H1 (cell line): ENCODE data around the gene CA9. TPM values are rescaled to one million over a fixed set of nuclear protein-coding genes. Genes with fewer than 3 reads are reported as not detected.

ENCODE experiments used
- CTCF ChIA-PET: fragments of 300-600 bp; sonication (Branson Sonifier 250); formaldehyde crosslinking; loops from one replicate; lab custom pipeline; 2021; ENCODE audit not compliant: partially characterized antibody; lab: Charles Lee
- POLR2A ChIA-PET: fragments of 300-600 bp; sonication (Branson Sonifier 250); formaldehyde crosslinking; loops from one replicate; lab custom pipeline; 2021; ENCODE audit warnings: inconsistent platforms; ENCODE audit not compliant: partially characterized antibody; lab: Charles Lee
- DNase-seq, 2 experiments: peaks; one replicate each; pipeline versions ENCODE4 v3.0.0 to v3.0.0-alpha.2; 2010 to 2022; ENCODE audit warnings: low spot score in 2 of 2, low read depth in 1 of 2, mixed read lengths in 1 of 2
- FAIRE-seq: peaks from 2 replicates; lab custom pipeline; 2011; peaks lifted over from hg19 to GRCh38; lab: Jason Lieb, UNC
- H2AFZ ChIP-seq: 2 replicates; pipeline ENCODE4 v1.8.1; 2012; ENCODE audit warnings: low read length, inconsistent platforms
- H2AK5ac ChIP-seq: 2 replicates; pipeline ENCODE4 v1.6.1; 2013; ENCODE audit warnings: low read depth, low read length
- H2BK120ac ChIP-seq: replicated peaks from 2 replicates; pipeline ENCODE3; 2013; ENCODE audit warnings: low read depth, low read length, inconsistent platforms
- H2BK12ac ChIP-seq: 2 replicates; pipeline ENCODE4 v1.6.1; 2013; ENCODE audit warnings: low read depth, low read length
- H2BK15ac ChIP-seq: 2 replicates; pipeline ENCODE4 v1.6.1; 2013; ENCODE audit warnings: low read length
- H2BK20ac ChIP-seq: 2 replicates; pipeline ENCODE4 v1.6.1; 2013; ENCODE audit warnings: low read length
- H2BK5ac ChIP-seq: 2 replicates; pipeline ENCODE4 v1.6.1; 2013; ENCODE audit warnings: low read depth, low read length
- H3K14ac ChIP-seq: 2 replicates; pipeline ENCODE4 v1.6.1; 2013; ENCODE audit warnings: inconsistent platforms; ENCODE audit not compliant: insufficient read length
- H3K18ac ChIP-seq: 2 replicates; pipeline ENCODE4 v1.6.1; 2013; ENCODE audit warnings: low read length; ENCODE audit errors: extremely low read depth
- H3K23ac ChIP-seq: 2 replicates; pipeline ENCODE4 v1.6.1; 2013; ENCODE audit warnings: inconsistent platforms; ENCODE audit not compliant: insufficient read length
- H3K23me2 ChIP-seq: 2 replicates; pipeline ENCODE4 v1.6.1; 2013; ENCODE audit warnings: low read depth, low read length
- H3K27ac ChIP-seq: 2 replicates; pipeline ENCODE4 v1.6.1; 2011; ENCODE audit warnings: low read depth, low read length, inconsistent platforms
- H3K27me3 ChIP-seq, 4 experiments: replicated peaks in 1 of 4; 1 replicate in 1 of 4; 2 replicates in 3 of 4; pipeline versions ENCODE4 v1.6.1 to v1.8.1; 2011 to 2013; ENCODE audit warnings: low read length in 3 of 4, mild to moderate bottlenecking in 3 of 4, inconsistent platforms in 2 of 4, mixed read lengths in 2 of 4, moderate library complexity in 1 of 4; ENCODE audit not compliant: control insufficient read depth in 3 of 4, insufficient read depth in 3 of 4; ENCODE audit errors: extremely low read depth in 1 of 4
- H3K36me3 ChIP-seq, 4 experiments: 2 replicates each; pipeline versions ENCODE4 v1.6.1 to v1.8.1; 2011 to 2013; ENCODE audit warnings: mild to moderate bottlenecking in 4 of 4, low read length in 3 of 4, moderate library complexity in 2 of 4, control low read depth in 1 of 4, inconsistent platforms in 1 of 4; ENCODE audit not compliant: insufficient read depth in 4 of 4, control insufficient read depth in 2 of 4
- H3K4ac ChIP-seq: replicated peaks from 2 replicates; pipeline ENCODE3; 2013; ENCODE audit warnings: low read length, low read depth, mixed read lengths, inconsistent platforms; ENCODE audit not compliant: insufficient read length
- H3K4me1 ChIP-seq, 4 experiments: replicated peaks in 1 of 4; 1 replicate in 1 of 4; 2 replicates in 3 of 4; pipeline versions ENCODE4 v1.6.1 to v1.8.1; 2011 to 2013; ENCODE audit warnings: low read length in 3 of 4, inconsistent platforms in 2 of 4, mixed read lengths in 1 of 4; ENCODE audit not compliant: insufficient read depth in 4 of 4, control insufficient read depth in 3 of 4
- H3K4me2 ChIP-seq, 2 experiments: 2 replicates each; pipeline versions ENCODE4 v1.6.1 to v1.8.1; 2011 to 2013; ENCODE audit warnings: low read depth in 2 of 2, low read length in 2 of 2, control low read depth in 1 of 2, inconsistent platforms in 1 of 2, mild to moderate bottlenecking in 1 of 2; ENCODE audit not compliant: insufficient read depth in 1 of 2
- H3K4me3 ChIP-seq, 4 experiments: fragments of 200-600, 300-600 bp in 1 of 4; sonication (generic), shearing (Covaris generic), sonication (Bioruptor Twin) in 1 of 4; 2 replicates each; pipeline versions ENCODE4 v1.5.1 to v1.8.1; 2011 to 2016; ENCODE audit warnings: low read length in 4 of 4, low read depth in 3 of 4, control low read depth in 2 of 4, inconsistent platforms in 2 of 4, mild to moderate bottlenecking in 2 of 4, mixed read lengths in 1 of 4, moderate library complexity in 1 of 4; ENCODE audit not compliant: insufficient read depth in 2 of 4; ENCODE audit errors: extremely low read depth in 1 of 4
- H3K56ac ChIP-seq: replicated peaks from 2 replicates; pipeline ENCODE3; 2013; ENCODE audit warnings: low read depth, mild to moderate bottlenecking, mixed read lengths, low read length, inconsistent platforms; ENCODE audit not compliant: insufficient read length
- H3K79me1 ChIP-seq: 2 replicates; pipeline ENCODE4 v1.6.1; 2013; ENCODE audit warnings: low read depth, low read length, control low read depth
- H3K79me2 ChIP-seq, 2 experiments: 2 replicates each; pipeline versions ENCODE4 v1.6.1 to v1.8.1; 2012 to 2013; ENCODE audit warnings: low read length in 2 of 2, mild to moderate bottlenecking in 2 of 2, inconsistent platforms in 1 of 2; ENCODE audit not compliant: insufficient read depth in 2 of 2, control insufficient read depth in 1 of 2
- H3K9ac ChIP-seq, 4 experiments: replicated peaks in 1 of 4; 1 replicate in 1 of 4; 2 replicates in 3 of 4; pipeline versions ENCODE4 v1.6.1 to v1.8.1; 2011 to 2013; ENCODE audit warnings: low read depth in 3 of 4, low read length in 3 of 4, control low read depth in 2 of 4, mild to moderate bottlenecking in 2 of 4, moderate library complexity in 2 of 4, inconsistent platforms in 1 of 4; ENCODE audit errors: extremely low read depth in 1 of 4
- H3K9me3 ChIP-seq, 2 experiments: 2 replicates each; pipeline versions ENCODE4 v1.6.1 to v1.8.1; 2012 to 2013; ENCODE audit warnings: mild to moderate bottlenecking in 2 of 2, moderate library complexity in 2 of 2, control low read depth in 1 of 2, inconsistent platforms in 1 of 2, low read depth in 1 of 2, low read length in 1 of 2, mixed read lengths in 1 of 2; ENCODE audit not compliant: insufficient read depth in 2 of 2
- H4K20me1 ChIP-seq, 2 experiments: replicated peaks in 1 of 2; 2 replicates each; pipeline versions ENCODE3 to v1.8.1; 2011 to 2013; ENCODE audit warnings: inconsistent platforms in 2 of 2, low read length in 2 of 2, mild to moderate bottlenecking in 1 of 2; ENCODE audit not compliant: insufficient read depth in 2 of 2, control insufficient read depth in 1 of 2
- H4K5ac ChIP-seq: 2 replicates; pipeline ENCODE4 v1.6.1; 2013; ENCODE audit warnings: low read length, low read depth, mixed read lengths, inconsistent platforms; ENCODE audit not compliant: insufficient read length
- H4K8ac ChIP-seq: 2 replicates; pipeline ENCODE4 v1.8.0; 2013; ENCODE audit warnings: mild to moderate bottlenecking, moderate library complexity, low read length, inconsistent platforms; ENCODE audit not compliant: insufficient read depth; ENCODE audit errors: extremely low read depth
- H4K91ac ChIP-seq: replicated peaks from 2 replicates; pipeline ENCODE3; 2013; ENCODE audit warnings: low read length, mixed read lengths, inconsistent platforms; ENCODE audit not compliant: insufficient read length
- BACH1 ChIP-seq: IDR thresholded peaks from 2 replicates; pipeline ENCODE4 v1.6.1; 2012; ENCODE audit warnings: low read length, improper control_type of control experiment
- BRCA1 ChIP-seq: IDR thresholded peaks from 2 replicates; pipeline ENCODE4 v1.6.1; 2012; ENCODE audit warnings: low read depth, low read length, improper control_type of control experiment
- CEBPB ChIP-seq: IDR thresholded peaks from 2 replicates; pipeline ENCODE4 v1.6.1; 2012; ENCODE audit warnings: low read depth, low read length
- GTF2F1 ChIP-seq: IDR thresholded peaks from 2 replicates; pipeline ENCODE4 v1.6.1; 2012; ENCODE audit warnings: low read depth, low read length, improper control_type of control experiment, borderline replicate concordance
- KDM4A ChIP-seq: IDR thresholded peaks from one replicate; pipeline ENCODE4 v1.7.1; 2012; ENCODE audit warnings: low read depth, mild to moderate bottlenecking, moderate library complexity, low read length, inconsistent platforms; ENCODE audit not compliant: severe bottlenecking
- MAFK ChIP-seq: IDR thresholded peaks from 2 replicates; pipeline ENCODE4 v1.6.1; 2012; ENCODE audit warnings: low read depth, mild to moderate bottlenecking, improper control_type of control experiment, low read length
- PHF8 ChIP-seq: fragments of 200-600 bp; sonication (generic); conservative IDR thresholded peaks from 2 replicates; pipeline ENCODE4 v1.7.1; 2012; ENCODE audit warnings: low read depth, mild to moderate bottlenecking, inconsistent platforms, low read length, moderate library complexity
- POU5F1 ChIP-seq: IDR thresholded peaks from 2 replicates; pipeline ENCODE4 v1.6.1; 2011; ENCODE audit warnings: low read depth, mild to moderate bottlenecking, low read length, moderate library complexity
- RBBP5 ChIP-seq: IDR thresholded peaks from 2 replicates; pipeline ENCODE4 v1.7.1; 2012; ENCODE audit warnings: low read depth, mild to moderate bottlenecking, inconsistent platforms, low read length, moderate library complexity, borderline replicate concordance
- TAF7 ChIP-seq: optimal IDR thresholded peaks from 2 replicates; pipeline ENCODE3; 2011; ENCODE audit warnings: low read depth, mild to moderate bottlenecking, inconsistent platforms, low read length, moderate library complexity, borderline replicate concordance
- TBP ChIP-seq: IDR thresholded peaks from 2 replicates; pipeline ENCODE4 v1.6.1; 2011; ENCODE audit warnings: low read depth, low read length, improper control_type of control experiment
- YY1 ChIP-seq: IDR thresholded peaks from 2 replicates; pipeline ENCODE4 v1.6.1; 2011; ENCODE audit warnings: low read depth, mild to moderate bottlenecking, low read length
- WGBS, 2 experiments: shearing (Covaris generic) in 1 of 2; methylation state at CpG; one replicate each; pipeline versions ENCODE4 v1.1.6 to v1.1.7; 2013 to 2015; ENCODE audit warnings: low lambda C conversion rate in 2 of 2, mixed read lengths in 2 of 2, inconsistent platforms in 1 of 2, low coverage in 1 of 2, missing lambda C conversion rate in 1 of 2; ENCODE audit not compliant: insufficient replicate concordance in 2 of 2, insufficient coverage in 1 of 2, insufficient read length in 1 of 2; ENCODE audit errors: extremely low coverage in 1 of 2, missing lambda C conversion rate in 1 of 2; 5-methylcytosine and 5-hydroxymethylcytosine counted together
- polyA plus RNA-seq, 7 experiments: library from polyadenylated mRNA; depleted of rRNA in 3 of 7; stranded (reverse) in 5 of 7; unstranded in 2 of 7; fragments of >200 nt in 5 of 7; fragments of 200-250 nt in 2 of 7; gene quantifications; 1 replicate in 5 of 7; 2 replicates in 1 of 7; 4 replicates in 1 of 7; pipeline versions ENCODE4 v1.2.1 to v1.2.3, GENCODE V29; 2011 to 2013; ENCODE audit warnings: missing spikeins in 2 of 7, mixed read lengths in 2 of 7
- total RNA-seq: library from RNA; stranded (reverse); fragmentation: NEBNext Ultra II Directional; extraction: Animal tissue kit (Norgen Biotek cat#: 25700); gene quantifications from 2 replicates; pipeline ENCODE4 v1.2.1, GENCODE V29; 2021
- TF ChIP-seq, protein P1 (sequence below): IDR thresholded peaks from 2 replicates; pipeline ENCODE4 v1.6.1; 2012; ENCODE audit warnings: inconsistent platforms

CA9 gene
- total and polyA plus RNA-seq, 2 of the 8 experiments (the other 6 are each of a cell fraction or from before 2014, with no cell fraction given): 1.3 to 1.8 TPM

DNA sequence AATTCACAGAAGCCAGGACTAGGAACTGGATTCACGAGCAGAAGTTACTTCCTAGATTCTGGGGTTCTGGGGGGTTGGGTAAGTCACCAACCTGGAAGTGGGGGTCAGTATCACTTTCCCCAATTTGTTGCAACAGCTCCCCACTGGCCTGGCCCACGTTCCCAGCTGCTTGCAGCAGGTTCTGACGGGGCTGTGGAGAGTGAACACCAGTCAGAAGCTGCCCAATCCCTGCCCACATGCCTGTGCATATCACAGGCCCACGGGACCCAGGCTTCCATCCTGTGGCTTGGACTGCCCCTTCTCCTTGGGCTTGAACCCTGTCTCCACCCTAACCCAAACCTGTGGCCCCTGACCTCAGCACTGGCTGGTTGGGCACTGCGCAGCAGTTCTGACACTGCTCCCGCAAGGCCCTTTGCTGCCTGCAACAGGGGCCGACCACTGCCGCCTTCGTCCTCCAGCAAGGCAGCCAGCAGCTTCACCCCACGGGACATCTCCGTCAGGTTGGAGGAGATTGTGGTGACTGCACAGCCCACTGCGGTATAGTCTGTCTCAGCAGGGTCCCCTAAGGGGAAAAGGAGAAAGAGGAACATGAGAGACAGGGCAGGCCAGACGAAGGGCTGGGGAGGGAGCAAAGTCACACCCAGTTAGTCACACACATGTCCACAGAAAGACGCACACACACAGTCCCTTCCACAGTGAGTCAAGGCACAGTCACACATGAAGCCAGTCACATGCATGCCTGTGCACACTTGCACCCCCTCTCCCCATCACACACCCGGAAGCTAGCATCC is 45.2 kb downstream of the CA9 start:
- POLR2A ChIA-PET: interaction anchor here (1.1 to 10.5 kb wide), 6 partner anchors 8 to 29 kb away, joined by 3 to 51 read pairs (median 7); partner anchors contain the start of genes CREB3 and TLN1
- TF ChIP-seq KDM4A (no peak), TAF7 (no peak), CEBPB (no peak), BACH1 (no peak), TBP (no peak), PHF8 (no peak), BRCA1 (no peak), GTF2F1 (no peak), YY1 (no peak), MAFK (no peak), POU5F1 (no peak), RBBP5 (no peak)
- TF ChIP-seq, protein P1, sequence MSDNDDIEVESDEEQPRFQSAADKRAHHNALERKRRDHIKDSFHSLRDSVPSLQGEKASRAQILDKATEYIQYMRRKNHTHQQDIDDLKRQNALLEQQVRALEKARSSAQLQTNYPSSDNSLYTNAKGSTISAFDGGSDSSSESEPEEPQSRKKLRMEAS: no peak

More for the DNA sequence above, 45.2 kb downstream of the CA9 start:
- H3K4ac ChIP-seq: no peak overlapping the region
- H2BK12ac ChIP-seq: no peak overlapping the region
- no peak overlapping the region for H2BK20ac ChIP-seq
- H3K79me1 ChIP-seq: peaks cover 3% of the 10 kb centered on the region; the same call in 1 of the 2 replicates
- H3K27ac ChIP-seq: no peak overlapping the region
- H3K9me3 ChIP-seq: no peaks in the 10 kb centered on the region
- H3K14ac ChIP-seq: no peak overlapping the region
- CTCF ChIA-PET: interaction anchor here (1.0 to 13.8 kb wide), 5 partner anchors 12 to 72 kb away, joined by 3 to 198 read pairs (median 35); partner anchors contain the start of genes ARHGEF39, CCDC107, CREB3 and RMRP
- H3K4me3 ChIP-seq: no peak overlapping the region
- H3K9ac ChIP-seq: no peak overlapping the region
- WGBS, 2 experiments: 91% methylated on average over 15 of the region's 15 CpGs; no CpG with 5 or more reads in 1 of the 2 experiments
- H3K79me2 ChIP-seq: no peaks in the 10 kb centered on the region
- H2BK15ac ChIP-seq: no peak overlapping the region
- no peaks in the 10 kb centered on the region for H3K4me1 ChIP-seq
- H3K4me2 ChIP-seq: no peak overlapping the region
- H2AK5ac ChIP-seq: no peak overlapping the region
- no peak overlapping the region; the same call in 1 of the 2 replicates for H4K8ac ChIP-seq
- H3K18ac ChIP-seq: no peak overlapping the region
- no peak overlapping the region for H3K56ac ChIP-seq
- FAIRE-seq (no peak), DNase-seq (no peak)
- no peak overlapping the region for H2BK120ac ChIP-seq
- H2AFZ ChIP-seq: no peak overlapping the region
- H2BK5ac ChIP-seq: no peak overlapping the region
- H3K27me3 ChIP-seq: no peaks in the 10 kb centered on the region
- H3K36me3 ChIP-seq: peaks cover 31 to 85% (median 63%) of the 10 kb centered on the region in 4 experiments
- H4K5ac ChIP-seq: no peak overlapping the region
- no peak overlapping the region for H4K91ac ChIP-seq
- no peaks in the 10 kb centered on the region for H3K23me2 ChIP-seq
- H3K23ac ChIP-seq: no peak overlapping the region
- H4K20me1 ChIP-seq: peaks cover 0 to 2% of the 10 kb centered on the region in 2 experiments
